Gastroesophageal sphincter (tissue), 2 donors: Measurements from ENCODE around the gene ENTREP3.
A peak's percentile ranks its signal among the peaks of the same experiment; 100 is the strongest.

Experiments
- EP300 ChIP-seq: sonication (generic); formaldehyde crosslinking; IDR thresholded peaks from one replicate; pipeline ENCODE4 v1.6.1; 2017; ENCODE audit warnings: antibody characterized with exemption, mild to moderate bottlenecking
- POLR2A ChIP-seq, 2 donors: fragments of 450-650 bp; IDR thresholded peaks; one replicate each; pipeline ENCODE4 v1.6.1; 2017; ENCODE audit warnings: antibody characterized with exemption in 2 of 2, mild to moderate bottlenecking in 2 of 2, moderate library complexity in 1 of 2

DNA sequence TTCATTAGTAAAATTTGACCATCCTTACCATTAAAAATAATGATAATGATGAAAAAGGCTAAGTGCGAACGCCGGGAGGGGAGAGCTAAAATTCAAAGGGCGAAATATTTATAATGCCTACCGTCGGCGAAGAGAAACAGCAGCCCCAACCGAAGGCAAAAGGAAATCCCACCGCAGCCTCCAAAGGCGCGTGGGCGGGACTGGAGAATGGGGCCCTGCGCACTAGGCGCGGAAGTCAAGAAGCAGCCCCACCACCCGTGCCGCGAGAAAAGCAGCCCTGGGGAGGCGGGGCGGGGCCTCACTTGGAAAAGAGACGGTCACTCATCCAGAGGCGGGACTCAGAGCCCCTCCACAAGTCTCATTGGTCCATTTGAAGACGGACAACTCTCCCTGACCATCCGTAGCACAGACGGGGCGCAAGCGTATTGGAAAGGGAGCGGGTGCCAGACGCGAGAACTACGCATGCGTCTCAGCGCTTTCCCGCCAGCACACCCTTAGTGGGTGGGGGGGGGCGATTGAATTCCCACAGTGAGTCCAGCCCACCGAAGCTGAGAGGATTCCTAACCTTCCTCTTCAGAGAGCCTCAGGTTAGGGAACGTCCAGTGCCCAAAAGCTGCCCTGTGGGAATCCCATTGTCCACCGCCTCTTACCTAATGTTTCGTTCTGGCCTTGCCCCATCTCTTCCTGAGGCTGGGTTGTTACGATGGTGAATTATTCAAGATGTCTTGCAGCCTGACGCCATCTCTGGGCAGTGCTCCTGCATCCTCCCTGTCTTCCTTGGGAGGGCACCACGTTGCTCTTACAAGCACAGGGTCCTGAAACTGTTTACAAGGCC lies 27.8 kb downstream of the ENTREP3 start:
- TF ChIP-seq POLR2A (IDR thresholded peaks at IDR 0.05): peak; percentile 35 to 59
- TF ChIP-seq EP300: no peak
